Hematopoietic multipotent progenitor cell treated with erythropoietin and hydrocortisone succinate and interleukin-3 and kit ligand, for 6 days (in vitro differentiated cells): ENCODE results near the gene ANKRD10.
"Not testable (repeated sequence)": the region's sequence is repeated elsewhere in the genome, so short reads cannot be mapped to it uniquely, and the experiment has no call there.

Source experiments
- DNase-seq: peaks from one replicate; pipeline ENCODE4 v3.0.0-alpha.2; 2015

The ANKRD10 gene

DNA sequence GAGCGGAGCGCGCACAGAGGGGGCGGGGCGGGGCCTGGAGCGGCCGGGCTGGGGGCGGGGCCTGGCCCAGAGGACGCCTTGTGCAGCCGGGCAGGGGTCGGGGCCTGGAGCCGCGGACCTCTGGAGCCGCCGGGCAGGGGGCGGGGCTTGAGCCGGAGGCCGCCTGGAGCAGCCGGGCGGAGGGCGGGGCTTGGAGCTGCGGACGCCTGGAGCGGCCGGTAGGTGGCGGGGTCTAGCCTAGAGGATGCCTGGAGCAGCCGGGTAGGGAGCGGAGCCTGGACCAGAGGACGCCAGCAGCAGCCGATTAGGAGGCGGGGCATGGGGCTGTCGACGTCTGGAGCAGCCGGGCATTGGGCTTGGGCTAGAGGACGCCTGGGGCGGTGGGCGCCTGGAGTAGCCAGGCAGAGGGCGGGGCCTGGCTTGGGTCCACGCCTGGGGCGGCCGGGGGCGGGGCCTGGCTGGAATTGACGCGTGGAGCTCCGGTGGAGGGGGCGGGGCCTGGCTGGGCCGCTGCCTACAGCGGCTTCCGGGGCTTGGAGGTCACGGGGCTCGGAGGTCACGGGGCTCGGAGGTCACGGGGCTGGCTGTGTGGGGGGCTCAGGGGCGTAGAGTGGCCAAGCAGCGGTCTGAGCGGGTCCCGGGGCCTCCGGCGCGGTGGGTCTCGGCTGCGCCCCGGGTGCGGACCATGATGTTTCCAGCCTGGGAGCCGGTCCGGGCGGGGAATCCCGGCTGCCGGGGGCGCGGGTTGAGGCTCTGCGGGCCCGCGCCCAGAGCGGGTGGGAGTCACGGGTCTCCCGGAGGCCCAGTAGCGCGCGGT lies at the start of gene ANKRD10:
Gene ANKRD10, minus strand, starts transcription at position 13 of the 817 bp plus-strand sequence. CDS start 135 bp downstream, outside the sequence.
- DNase-seq: peak; percentile 98

DNA sequence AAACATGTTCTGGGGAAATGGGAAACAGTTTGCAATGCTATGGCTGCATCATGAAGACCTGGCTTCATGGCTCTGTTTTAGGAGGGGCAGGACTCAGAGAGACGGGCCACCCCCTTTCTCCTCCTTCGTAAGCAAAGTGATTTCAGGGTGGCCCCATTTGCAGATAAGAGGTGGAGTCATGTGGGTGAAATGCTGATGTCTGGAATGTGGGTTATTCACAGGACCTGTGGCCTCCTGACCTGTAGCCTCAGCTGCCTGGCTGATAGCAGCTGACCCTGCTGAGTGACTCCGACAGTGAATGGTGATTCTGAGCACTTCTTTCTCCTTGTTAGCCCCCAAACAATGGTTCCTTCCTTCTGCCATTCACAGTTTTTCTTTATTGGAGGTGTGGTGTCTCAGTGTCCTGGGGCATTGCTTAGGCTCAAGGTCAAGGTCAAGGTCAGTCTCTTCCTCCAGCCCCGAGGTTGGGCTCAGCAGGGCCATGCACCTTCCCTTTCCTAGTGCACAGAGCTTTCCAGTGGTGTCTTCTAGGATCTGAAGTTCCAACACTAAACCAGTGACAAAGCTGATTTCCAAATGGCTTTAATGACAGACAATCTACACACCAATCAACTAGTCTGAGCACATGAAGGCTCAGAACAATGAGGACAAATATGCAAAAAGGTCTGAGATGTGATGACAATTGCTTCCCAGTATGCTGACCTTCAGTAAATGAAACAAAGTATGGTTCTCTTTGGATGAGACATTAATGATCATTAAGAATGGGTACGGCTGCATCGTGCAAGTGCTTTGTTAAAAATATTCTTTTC lies 49.6 kb upstream of the ANKRD10 start:
- no peak for DNase-seq

DNA sequence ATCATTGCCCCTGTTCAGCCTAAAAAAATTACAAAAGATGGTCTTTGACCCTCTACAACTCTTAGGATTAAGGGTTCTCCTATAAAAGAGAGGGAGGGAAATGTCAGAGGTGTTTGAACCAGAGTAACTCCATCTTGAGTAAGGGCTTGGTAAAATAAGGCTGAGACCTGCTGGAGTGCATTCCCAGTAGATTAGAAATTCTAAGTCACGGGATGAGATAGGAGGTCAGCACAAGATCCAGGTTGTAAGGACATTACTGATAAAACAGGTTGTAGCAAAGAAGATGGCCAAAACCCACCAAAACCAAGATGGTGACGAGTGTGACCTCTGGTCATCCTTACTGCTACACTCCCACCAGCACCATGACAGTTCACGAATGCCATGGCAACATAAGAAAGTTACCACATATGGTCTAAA lies 48.7 kb upstream of the ANKRD10 start:
- no peak for DNase-seq

DNA sequence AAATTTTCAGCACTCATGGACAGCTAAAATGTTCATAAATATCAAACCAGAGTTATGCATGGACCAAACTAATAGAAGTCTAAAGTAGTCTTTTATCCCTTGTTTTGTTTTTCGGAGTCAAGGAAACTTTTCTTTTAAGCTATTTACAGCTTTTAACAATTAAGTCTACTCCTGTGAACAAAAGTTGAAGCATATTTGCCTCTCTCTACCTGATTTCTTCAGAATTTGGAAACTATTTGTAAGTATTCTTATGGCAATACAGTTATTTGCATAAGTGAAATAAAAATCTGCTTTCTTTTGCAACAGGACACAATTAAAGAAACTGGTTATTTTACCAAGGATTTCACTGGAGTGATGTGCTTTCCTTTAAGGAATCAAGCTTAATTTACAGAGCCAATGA lies 47.1 kb upstream of the ANKRD10 start:
- no peak for DNase-seq

DNA sequence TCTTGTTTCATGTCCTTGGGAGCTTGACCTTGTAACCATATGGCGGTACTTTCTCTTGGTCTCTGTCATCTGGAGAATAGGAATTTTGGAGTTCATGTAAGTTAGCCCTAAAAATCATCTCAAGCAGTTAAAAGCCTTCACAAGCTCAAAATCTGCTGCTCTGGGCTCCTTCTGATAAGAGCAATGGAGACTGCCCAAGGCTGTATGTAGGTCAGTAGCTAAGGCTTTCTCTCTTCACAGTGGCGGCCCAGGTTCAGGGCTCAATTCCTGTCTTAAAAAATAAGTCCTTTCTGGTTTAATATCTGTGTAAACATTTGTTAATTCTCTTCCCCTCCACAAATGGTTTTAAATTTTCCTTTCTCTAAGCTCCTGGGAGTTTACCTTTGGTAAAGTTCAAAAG lies 45.3 kb upstream of the ANKRD10 start:
- DNase-seq: no peak

DNA sequence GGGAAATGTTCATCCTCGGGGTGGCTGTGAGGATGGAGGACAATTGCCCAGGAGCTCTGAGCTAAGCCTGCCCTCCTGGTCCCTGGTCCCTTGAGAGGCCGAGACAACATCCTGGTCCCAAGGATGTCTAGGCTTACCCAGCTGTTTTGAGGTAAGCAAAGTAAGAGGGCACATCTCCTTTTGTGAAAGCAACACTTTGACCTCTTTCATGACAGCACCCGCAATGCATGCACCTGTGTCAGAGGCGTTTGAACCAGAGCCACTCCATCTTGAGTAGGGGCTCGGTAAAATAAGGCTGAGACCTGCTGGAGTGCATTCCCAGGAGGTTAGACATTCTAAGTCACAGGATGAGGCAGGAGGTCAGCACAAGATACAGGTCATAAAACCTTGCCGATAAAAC lies 43.1 kb upstream of the ANKRD10 start:
- no peak for DNase-seq

DNA sequence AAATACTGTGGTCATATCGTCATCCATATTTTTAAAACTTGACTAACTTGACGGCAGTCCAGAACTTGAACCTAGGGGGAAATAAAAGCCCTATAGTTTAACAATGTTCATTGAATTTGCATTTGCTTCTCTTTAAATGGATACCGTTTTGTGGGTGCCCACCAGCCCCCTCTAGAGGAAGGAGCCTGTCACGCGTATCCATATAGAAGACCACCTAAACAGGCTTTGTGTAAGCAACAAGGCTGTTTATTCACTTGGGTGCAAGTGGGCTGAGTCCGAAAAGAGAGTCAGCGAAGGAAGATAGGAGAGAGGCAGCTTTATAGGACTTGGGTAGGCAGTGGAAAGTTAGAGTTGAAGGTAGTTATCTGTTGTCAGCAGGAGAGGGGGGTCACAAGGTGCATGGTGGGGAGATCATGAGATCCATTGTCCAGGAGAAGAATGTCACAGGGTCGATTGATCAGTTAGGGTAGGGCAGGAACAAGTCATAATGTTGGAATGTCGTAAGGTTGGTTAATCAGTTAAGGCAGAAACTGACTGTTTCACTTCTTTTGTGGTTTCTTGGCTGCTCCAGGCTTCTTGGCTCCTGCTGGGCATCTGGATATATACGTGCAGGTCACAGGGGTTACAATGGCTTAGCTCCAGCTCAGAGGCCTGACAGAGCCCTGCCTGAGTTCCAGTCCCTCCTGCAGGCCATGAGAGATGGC lies 42.5 kb upstream of the ANKRD10 start:
- DNase-seq: no peak

DNA sequence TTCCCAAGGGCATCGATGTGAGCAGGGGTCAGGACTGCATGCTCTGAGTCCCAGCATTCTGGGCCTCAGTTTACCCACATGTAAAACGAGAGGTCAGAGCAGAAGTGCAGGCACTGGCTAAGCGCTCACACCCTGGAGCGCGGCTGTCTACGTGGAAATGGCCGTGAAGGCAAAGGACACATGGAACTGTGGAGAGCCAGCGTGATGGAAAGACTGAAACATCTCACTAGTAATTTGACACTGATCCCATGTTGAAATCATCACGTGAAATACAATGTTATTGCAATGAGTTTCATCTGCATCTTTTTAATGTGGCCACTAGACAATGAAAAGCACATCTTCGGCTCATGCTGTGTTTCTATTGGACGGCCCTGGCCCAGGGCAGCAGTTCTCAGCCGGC lies 41.3 kb upstream of the ANKRD10 start:
- DNase-seq: not testable (repeated sequence)

DNA sequence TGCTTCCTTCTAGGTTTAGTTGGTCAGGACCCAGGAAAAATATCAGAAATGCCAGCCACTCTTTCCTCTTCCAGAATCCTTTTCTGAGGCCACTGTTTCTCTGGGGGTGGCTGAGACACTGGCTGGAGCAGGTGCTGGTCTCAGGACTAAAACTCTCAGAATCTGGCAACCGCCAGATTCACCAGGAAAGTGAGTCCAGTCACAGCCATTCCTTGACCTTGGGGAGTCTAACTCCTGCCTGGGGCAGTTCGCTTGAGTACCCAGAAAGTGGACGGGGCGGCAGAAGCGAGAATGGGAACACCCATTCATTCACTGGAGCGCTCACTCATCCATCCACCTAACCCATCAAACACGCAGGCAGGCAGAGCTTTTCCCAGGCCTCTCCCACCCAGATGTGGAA lies 40.7 kb upstream of the ANKRD10 start:
- DNase-seq: not testable (repeated sequence)

DNA sequence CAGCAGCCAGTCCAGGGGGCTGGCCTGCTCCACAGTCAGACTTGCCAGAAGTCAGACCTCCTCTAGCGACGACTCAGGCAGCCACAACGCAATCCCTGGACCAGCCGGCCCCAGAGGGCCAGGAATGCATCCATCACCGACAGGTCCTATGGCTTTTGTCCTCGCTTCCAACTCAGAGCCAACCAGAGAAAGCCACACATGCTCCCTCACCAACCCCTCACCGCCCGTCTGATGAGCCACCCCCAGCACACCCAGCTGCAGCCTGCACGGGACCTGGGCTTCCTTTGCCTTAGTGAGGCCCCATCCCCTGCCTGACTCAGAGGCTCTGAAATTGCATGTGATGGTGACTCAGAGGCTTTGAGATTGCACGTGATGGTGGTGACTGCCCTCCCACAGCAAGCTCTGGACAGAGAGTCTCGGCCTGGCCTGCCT lies 40.2 kb upstream of the ANKRD10 start:
- not testable (repeated sequence) for DNase-seq

DNA sequence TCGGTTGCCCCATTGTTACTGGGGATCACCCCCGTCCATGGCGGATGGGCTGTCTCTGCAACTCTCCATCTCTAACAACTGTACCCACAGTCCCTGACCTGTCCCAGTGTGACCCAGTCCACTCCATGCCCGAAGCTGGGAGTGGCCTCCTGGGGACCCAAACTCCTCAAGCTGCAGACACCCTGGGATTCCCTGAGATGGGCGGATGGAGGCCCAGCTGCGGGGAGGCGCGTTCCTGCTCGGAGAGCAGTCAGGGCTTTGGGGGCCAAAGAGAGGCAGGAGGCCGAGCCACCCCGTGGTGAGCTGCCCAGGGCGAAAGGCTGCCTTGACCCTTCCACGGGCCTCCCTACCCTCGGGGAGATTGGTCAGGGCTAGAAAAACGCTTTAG lies 39.7 kb upstream of the ANKRD10 start:
- DNase-seq: not testable (repeated sequence)

DNA sequence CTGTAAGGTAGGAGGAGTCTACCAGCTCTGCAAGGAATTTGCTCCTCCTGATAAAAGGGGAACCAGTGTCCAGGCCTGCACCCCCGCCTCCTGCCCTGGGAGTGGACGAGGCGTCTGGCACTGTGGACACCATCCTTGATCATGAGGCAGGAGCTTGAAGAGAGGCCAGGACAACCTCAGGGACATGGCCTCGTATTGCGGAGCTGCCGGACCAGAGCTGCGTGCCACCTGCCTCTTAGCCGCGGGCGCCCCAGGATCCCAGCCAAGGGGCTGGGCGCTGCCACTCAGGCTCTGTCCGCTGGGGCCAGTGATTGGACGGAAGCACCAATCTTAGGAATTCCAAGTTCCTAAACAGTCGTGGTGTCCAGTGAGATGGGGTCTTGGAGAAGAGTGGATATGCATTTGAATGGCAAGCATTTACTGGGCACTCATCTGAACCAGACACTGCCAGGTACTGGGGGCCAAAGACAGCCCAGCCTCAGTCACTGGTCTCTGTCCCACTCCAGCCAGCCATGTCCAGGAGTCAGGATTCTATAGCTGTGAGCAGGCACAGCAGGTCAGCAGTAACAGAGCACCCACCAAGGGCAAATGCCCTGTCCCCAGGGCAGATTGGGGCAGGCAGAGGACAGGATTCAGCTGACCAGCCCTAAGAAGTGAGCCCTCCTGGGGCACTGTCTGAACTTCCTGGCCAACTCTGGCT lies 39.1 kb upstream of the ANKRD10 start:
- no peak for DNase-seq

DNA sequence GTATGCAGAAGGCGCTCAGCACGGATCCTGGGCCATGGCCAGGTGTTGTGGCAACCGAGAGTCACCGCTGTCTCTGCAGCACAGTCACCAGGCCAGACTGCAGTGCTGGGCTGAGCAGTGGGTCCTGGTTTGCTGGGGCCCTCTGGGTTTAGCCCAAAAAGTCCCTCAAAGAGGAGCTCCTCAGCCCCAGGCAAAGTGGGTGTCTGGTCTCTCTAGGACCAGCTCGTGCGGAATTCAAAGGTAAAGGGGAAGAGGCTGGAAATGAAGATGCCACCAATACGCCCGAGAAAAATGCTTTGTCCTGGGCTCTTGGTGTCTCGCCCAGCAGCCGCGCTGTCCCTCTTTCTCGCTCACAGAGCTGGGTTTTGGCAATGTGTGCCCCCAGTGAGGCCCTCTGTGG lies 38.5 kb upstream of the ANKRD10 start:
- DNase-seq: no peak

DNA sequence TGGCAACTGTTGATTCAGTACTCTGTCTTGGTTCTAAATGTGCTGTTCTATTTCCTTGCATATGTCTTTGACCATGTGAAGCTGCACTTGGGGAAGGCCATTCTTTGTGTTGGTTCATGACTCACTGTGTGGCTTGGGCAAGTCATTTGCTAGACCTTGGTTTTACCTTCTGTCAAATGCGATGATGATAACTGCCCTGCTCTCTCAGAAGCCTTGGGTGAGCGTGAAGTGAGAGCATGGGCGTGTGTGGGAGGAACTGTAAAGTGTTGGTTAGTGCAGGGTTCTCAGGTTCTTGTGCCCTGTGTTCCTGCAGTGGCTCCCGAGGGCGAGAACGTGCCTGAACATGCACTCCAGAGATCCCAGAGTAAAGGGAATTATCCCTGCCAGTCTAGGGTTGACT lies 37.3 kb upstream of the ANKRD10 start:
- DNase-seq: not testable (repeated sequence)

DNA sequence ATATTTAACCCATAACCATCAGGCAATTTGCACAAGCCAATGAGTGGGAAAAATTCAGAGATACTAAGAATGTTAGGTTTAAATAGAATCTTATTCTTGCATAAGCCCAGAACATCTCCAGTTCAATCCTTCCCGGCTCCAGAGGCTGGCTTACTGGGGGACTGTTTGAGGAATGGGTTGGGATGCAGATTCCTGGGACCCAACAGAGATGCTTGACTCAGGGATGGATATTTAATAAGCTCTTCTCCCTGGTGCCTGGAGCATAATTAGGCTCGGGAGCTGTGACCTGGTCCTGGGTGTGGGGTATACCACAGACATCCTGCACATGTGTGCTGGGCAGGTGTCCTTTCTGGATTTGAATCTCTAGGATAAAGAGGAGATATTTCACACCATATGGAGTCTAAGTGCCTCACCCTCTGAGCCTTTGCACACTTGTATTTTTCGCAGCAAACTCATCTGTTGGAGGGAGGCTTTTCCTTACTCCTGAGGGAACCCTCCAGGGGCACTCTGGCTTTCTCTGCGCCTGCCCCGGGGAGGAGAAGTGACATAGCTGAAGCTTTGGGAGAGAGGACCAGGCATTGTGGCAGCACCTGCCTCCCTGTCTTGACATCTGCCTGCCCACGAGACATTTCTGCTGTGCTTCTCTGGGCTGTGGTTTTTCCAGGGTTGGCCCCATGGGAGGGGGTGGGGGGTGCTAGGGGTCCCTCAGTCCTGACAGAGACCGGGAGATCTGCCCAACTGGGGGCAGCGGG lies 36.1 kb upstream of the ANKRD10 start:
- DNase-seq: no peak

DNA sequence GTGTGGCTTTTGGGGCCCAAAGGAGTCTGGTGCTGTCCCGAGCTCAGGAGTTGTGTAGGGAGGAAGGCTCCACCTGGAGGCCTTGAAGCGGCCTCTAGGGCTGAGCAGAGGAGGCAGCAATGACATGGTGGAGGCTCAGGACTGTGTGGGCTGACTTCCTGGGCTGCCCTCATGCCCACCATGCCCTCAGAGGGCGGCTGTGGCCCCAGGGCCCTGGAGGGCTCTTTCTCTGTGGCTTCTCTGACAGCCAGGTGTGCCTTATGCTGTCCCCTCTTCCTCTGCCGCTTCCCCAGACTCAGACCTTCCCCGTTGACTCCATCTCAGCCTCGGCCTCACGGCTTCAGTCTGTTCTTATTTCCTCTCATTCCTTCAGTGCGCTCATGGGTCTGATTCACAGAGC lies 35.5 kb upstream of the ANKRD10 start:
- no peak for DNase-seq

DNA sequence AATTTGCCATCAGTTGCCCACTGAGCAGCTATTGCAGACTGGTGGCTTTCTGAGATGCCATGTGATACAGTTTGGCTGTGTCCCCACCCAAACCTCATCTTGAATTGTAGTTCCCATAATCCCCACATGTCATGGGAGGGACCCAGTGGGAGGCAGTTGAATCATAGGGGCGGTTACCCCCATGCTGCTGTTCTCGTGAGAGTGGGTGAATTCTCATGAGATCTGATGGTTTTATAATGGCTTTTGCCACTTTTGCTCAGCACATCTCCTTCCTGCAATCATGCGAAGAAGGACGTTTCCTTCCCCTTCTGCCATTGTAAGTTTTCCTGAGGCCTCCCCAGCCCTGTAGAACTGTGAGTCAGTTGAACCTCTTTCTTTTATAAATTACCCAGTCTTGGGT lies 34.8 kb upstream of the ANKRD10 start:
- DNase-seq: no peak

DNA sequence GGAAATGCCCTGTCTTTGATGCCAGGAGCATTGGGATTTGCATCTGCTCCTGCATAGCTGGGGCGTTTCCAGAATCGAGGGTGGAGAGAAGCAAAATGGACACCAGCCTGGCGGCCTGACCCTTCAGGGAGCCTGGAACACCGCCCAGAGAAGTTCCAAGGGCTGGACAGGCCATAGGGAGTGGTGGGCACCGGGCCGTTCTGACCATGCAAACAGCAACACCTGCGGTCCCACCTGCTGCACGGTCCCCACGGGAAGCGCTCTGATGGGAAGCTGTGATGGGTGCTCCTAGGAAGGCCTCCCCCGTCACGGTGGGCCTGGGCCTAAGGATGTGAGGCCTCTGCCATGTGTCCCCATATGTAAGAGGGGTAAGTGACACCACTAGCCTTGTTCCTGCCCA lies 34.2 kb upstream of the ANKRD10 start:
- no peak for DNase-seq

DNA sequence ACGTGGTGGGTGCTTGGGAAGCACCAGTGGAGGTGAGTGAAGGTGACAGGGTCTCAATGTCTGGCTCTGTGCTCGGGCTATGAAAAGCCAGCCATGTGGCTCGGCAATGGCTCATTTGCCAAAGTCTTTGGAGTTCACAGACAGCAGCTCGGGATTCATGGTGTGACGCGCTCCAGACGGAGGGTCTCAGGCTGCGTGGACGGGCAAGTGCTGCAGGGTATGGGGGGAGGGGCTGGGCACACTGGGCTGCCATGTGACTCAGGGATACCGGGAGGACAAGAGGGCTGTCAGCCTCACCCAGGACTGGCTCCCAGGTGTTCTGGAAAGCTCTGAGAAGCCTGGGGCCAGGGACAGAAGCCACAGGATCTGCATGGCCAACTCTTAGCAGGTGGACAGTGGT lies 32.5 kb upstream of the ANKRD10 start:
- DNase-seq: not testable (repeated sequence)

DNA sequence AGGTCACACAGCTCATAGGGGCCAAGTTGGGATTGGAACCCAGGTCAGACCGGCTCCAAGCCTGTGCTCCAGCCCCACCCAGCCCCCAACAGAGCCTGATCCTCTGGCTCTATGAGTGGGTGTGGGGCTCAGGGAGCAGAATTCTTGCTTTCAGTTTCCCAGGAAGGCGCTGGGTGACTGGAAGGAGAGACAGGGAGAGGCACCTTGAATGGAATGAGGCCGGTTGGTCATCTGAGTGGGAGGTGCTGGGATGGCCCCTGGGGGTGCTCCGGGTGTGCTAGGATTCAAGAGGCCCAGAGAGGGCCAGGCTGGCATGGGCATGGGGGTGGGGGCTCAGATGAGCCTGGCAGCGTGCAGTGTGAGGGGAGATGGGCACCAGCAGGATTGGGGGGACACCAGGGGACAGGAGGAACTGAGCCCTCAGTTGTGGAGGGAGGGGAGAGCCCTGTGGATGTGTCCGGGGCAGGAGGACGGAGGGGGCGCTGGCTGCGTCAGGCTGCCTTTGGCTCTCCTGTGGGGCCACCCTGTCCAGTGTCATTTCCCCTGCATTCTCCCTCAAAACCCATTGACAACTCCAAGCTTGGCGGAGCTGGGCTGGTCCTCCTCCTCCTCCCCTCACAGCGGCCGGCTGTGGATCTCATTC lies 31.2 kb upstream of the ANKRD10 start:
- no peak for DNase-seq
